Duodenal mucosa (tissue), 2 donors: ENCODE measurements around the gene MTIF3.
A peak's percentile ranks its signal among the peaks of the same experiment; 100 is the strongest.

Experiments
- H3K27ac ChIP-seq: one replicate; pipeline ENCODE4 v1.7.0; 2013; ENCODE audit warnings: low read depth, low read length
- H3K27me3 ChIP-seq, 2 donors: one replicate each; pipeline ENCODE4 v1.7.0; 2013; ENCODE audit warnings: low read length in 2 of 2, control low read depth in 1 of 2; ENCODE audit not compliant: insufficient read depth in 2 of 2, control insufficient read depth in 1 of 2
- H3K36me3 ChIP-seq, 2 donors: one replicate each; pipeline ENCODE4 v1.7.0; 2013; ENCODE audit warnings: low read length in 2 of 2, control low read depth in 1 of 2; ENCODE audit not compliant: insufficient read depth in 2 of 2, control insufficient read depth in 1 of 2
- H3K4me1 ChIP-seq, 2 donors: one replicate each; pipeline ENCODE4 v1.7.0; 2013; ENCODE audit warnings: low read length in 2 of 2, control low read depth in 1 of 2; ENCODE audit not compliant: insufficient read depth in 2 of 2, control insufficient read depth in 1 of 2
- H3K4me3 ChIP-seq, 2 donors: one replicate each; pipeline ENCODE4 v1.7.0; 2013; ENCODE audit warnings: low read length in 2 of 2, low read depth in 1 of 2
- H3K9ac ChIP-seq, 2 donors: one replicate each; pipeline ENCODE4 v1.7.0; 2013; ENCODE audit warnings: low read length in 2 of 2, low read depth in 1 of 2
- H3K9me3 ChIP-seq, 2 donors: one replicate each; pipeline ENCODE4 v1.7.0; 2013; ENCODE audit warnings: low read length in 2 of 2, control low read depth in 1 of 2; ENCODE audit not compliant: control insufficient read depth in 1 of 2

Gene MTIF3

GRCh38 chr13:27455331-27455855 lies 5.0 kb upstream of the MTIF3 start:
- Histone ChIP-seq H3K36me3 (no peaks in the 10 kb centered on the region), H3K27me3 (no peaks in the 10 kb centered on the region), H3K4me3 (peak overlapping the region; percentile 56 to 61), H3K4me1 (peaks cover 11 to 15% of the 10 kb centered on the region in 2 donors), H3K27ac (no peak overlapping the region), H3K9ac (peak overlapping the region; percentile 50 to 65), H3K9me3 (no peaks in the 10 kb centered on the region)

- Histone ChIP-seq H3K4me3 (peak overlapping the region; percentile 89 to 94), H3K4me1 (peaks cover 27 to 36% of the 10 kb centered on the region in 2 donors), H3K27ac (peak overlapping the region; percentile 100), H3K27me3 (no peaks in the 10 kb centered on the region), H3K9ac (peak overlapping the region; percentile 95 to 98), H3K9me3 (no peaks in the 10 kb centered on the region), H3K36me3 (no peaks in the 10 kb centered on the region)
Observed at GRCh38 chr13:27450921-27451471, 632 bp upstream of the MTIF3 start.

- H3K4me1 ChIP-seq, result peaks cover 23 to 27% of the 10 kb centered on the region in 2 donors
- H3K27ac ChIP-seq, result peak overlapping the region; percentile 100
Observed at GRCh38 chr13:27449081-27449603, 1.2 kb downstream of the MTIF3 start.

GRCh38 chr13:27448308-27448707 lies 2.1 kb downstream of the MTIF3 start:
- Histone ChIP-seq H3K9ac (no peak overlapping the region), H3K27me3 (no peaks in the 10 kb centered on the region), H3K4me3 (peak overlapping the region in 1 of 2 donors; percentile 12), H3K36me3 (no peaks in the 10 kb centered on the region), H3K9me3 (no peaks in the 10 kb centered on the region), H3K4me1 (peaks cover 26 to 28% of the 10 kb centered on the region in 2 donors), H3K27ac (no peak overlapping the region)

More at GRCh38 chr13:27449081-27449603, 1.2 kb downstream of the MTIF3 start:
- no peaks in the 10 kb centered on the region for H3K36me3 ChIP-seq
- H3K27me3 ChIP-seq, result no peaks in the 10 kb centered on the region
- peak overlapping the region; percentile 89 to 94 for H3K4me3 ChIP-seq
- H3K9me3 ChIP-seq, result no peaks in the 10 kb centered on the region
- peak overlapping the region; percentile 95 to 98 for H3K9ac ChIP-seq

GRCh38 chr13:27446986-27447583 lies 3.3 kb downstream of the MTIF3 start:
- Histone ChIP-seq H3K9ac (no peak overlapping the region), H3K9me3 (no peaks in the 10 kb centered on the region), H3K36me3 (no peaks in the 10 kb centered on the region), H3K27me3 (no peaks in the 10 kb centered on the region), H3K27ac (no peak overlapping the region), H3K4me3 (no peak overlapping the region), H3K4me1 (peaks cover 38 to 40% of the 10 kb centered on the region in 2 donors)

- Histone ChIP-seq H3K9me3 (no peaks in the 10 kb centered on the region), H3K27ac (no peak overlapping the region), H3K36me3 (peaks cover 7 to 24% of the 10 kb centered on the region in 2 donors), H3K4me1 (peaks cover 36% of the 10 kb centered on the region in 2 donors), H3K27me3 (no peaks in the 10 kb centered on the region), H3K4me3 (peak overlapping the region; percentile 9 to 48), H3K9ac (no peak overlapping the region)
Observed at GRCh38 chr13:27442797-27443196, 7.6 kb downstream of the MTIF3 start.

- Histone ChIP-seq H3K9ac (peak overlapping the region in 1 of 2 donors; percentile 12), H3K27me3 (no peaks in the 10 kb centered on the region), H3K9me3 (no peaks in the 10 kb centered on the region), H3K36me3 (peaks cover 7 to 25% of the 10 kb centered on the region in 2 donors), H3K27ac (no peak overlapping the region), H3K4me3 (peak overlapping the region; percentile 9 to 48), H3K4me1 (peaks cover 33 to 36% of the 10 kb centered on the region in 2 donors)
Observed at GRCh38 chr13:27442071-27442647, 8.2 kb downstream of the MTIF3 start.

- Histone ChIP-seq H3K27ac (no peak overlapping the region), H3K9ac (no peak overlapping the region), H3K9me3 (no peaks in the 10 kb centered on the region), H3K27me3 (no peaks in the 10 kb centered on the region), H3K36me3 (peaks cover 9 to 37% of the 10 kb centered on the region in 2 donors), H3K4me1 (peaks cover 35 to 36% of the 10 kb centered on the region in 2 donors), H3K4me3 (no peak overlapping the region)
Observed at GRCh38 chr13:27440408-27440807, 10.0 kb downstream of the MTIF3 start.

GRCh38 chr13:27437126-27437525 lies 13.2 kb downstream of the MTIF3 start:
- no peak overlapping the region for H3K4me3 ChIP-seq
- H3K27ac ChIP-seq, result no peak overlapping the region
- H3K9ac ChIP-seq, result no peak overlapping the region
- peaks cover 22% of the 10 kb centered on the region in 2 donors for H3K4me1 ChIP-seq
- no peaks in the 10 kb centered on the region for H3K9me3 ChIP-seq
- H3K27me3 ChIP-seq, result no peaks in the 10 kb centered on the region
- peaks cover 35 to 64% of the 10 kb centered on the region in 2 donors for H3K36me3 ChIP-seq

- H3K27ac ChIP-seq, result no peak overlapping the region
- H3K9ac ChIP-seq, result no peak overlapping the region
- H3K9me3 ChIP-seq, result no peaks in the 10 kb centered on the region
- H3K27me3 ChIP-seq, result no peaks in the 10 kb centered on the region
- peaks cover 5 to 6% of the 10 kb centered on the region in 2 donors for H3K4me1 ChIP-seq
- H3K4me3 ChIP-seq, result no peak overlapping the region
- peaks cover 43 to 82% of the 10 kb centered on the region in 2 donors for H3K36me3 ChIP-seq
Observed at GRCh38 chr13:27432611-27433210, 17.7 kb downstream of the MTIF3 start.
